HL-60/S4 treated with retinoic acid at 250 ng/mL for 4 days and 3 days (cell line): ENCODE data around the gene DHX32.

Experiments used
- in situ Hi-C: fragments of 300-500 bp; cut with MboI; formaldehyde crosslinking; loops from 2 replicates; pipeline ENCODE4 v1.7.0; 2022; ENCODE audit warnings: low sequenced_read_pairs

DHX32 gene

GRCh38 chr10:125816548-125816947, 64.5 kb downstream of the DHX32 start:
- in situ Hi-C loops: no loop called here

- in situ Hi-C loops: no loop called here
Measured at GRCh38 chr10:125815764-125816163, 65.3 kb downstream of the DHX32 start.

GRCh38 chr10:125812128-125812750, 68.9 kb downstream of the DHX32 start:
- in situ Hi-C loops: no loop called here

- in situ Hi-C loops: no loop called here
Measured at GRCh38 chr10:125811251-125811650, 69.8 kb downstream of the DHX32 start.

GRCh38 chr10:125808047-125808446, 73.0 kb downstream of the DHX32 start:
- in situ Hi-C loops: no loop called here

GRCh38 chr10:125802739-125803138, 78.4 kb downstream of the DHX32 start:
- in situ Hi-C loops: no loop called here

- in situ Hi-C loops: no loop called here
Measured at GRCh38 chr10:125802131-125802530, 79.0 kb downstream of the DHX32 start.

- in situ Hi-C loops: no loop called here
Measured at GRCh38 chr10:125801574-125801973, 79.5 kb downstream of the DHX32 start.

- in situ Hi-C loops: no loop called here
Measured at GRCh38 chr10:125799451-125800182, 81.5 kb downstream of the DHX32 start.

- in situ Hi-C loops: no loop called here
Measured at GRCh38 chr10:125797994-125798662, 83.0 kb downstream of the DHX32 start.

GRCh38 chr10:125797424-125797823, 83.7 kb downstream of the DHX32 start:
- in situ Hi-C loops: no loop called here

GRCh38 chr10:125795637-125796190, 85.4 kb downstream of the DHX32 start:
- in situ Hi-C loops: no loop called here

- in situ Hi-C loops: no loop called here
Measured at GRCh38 chr10:125795128-125795527, 86.0 kb downstream of the DHX32 start.

GRCh38 chr10:125792342-125793300, 88.5 kb downstream of the DHX32 start:
- in situ Hi-C loops: no loop called here

- in situ Hi-C loops: no loop called here
Measured at GRCh38 chr10:125788156-125789034, 92.7 kb downstream of the DHX32 start.
